PC-3 (cell line): ENCODE measurements around the gene MEIOSIN.

Experiments
- EZH2 ChIP-seq: fragments of 300-600 bp; sonication (generic); IDR thresholded peaks from one replicate; pipeline ENCODE4 v1.6.1; 2017; ENCODE audit warnings: antibody characterized with exemption, mild to moderate bottlenecking, low read length; ENCODE audit not compliant: unreplicated experiment
- TF ChIP-seq, protein P1 (sequence below): fragments of 300-600 bp; sonication (generic); conservative IDR thresholded peaks from 2 replicates; pipeline ENCODE4 v1.5.1; 2017; ENCODE audit warnings: antibody characterized with exemption, low read depth, mild to moderate bottlenecking, low read length

DNA sequence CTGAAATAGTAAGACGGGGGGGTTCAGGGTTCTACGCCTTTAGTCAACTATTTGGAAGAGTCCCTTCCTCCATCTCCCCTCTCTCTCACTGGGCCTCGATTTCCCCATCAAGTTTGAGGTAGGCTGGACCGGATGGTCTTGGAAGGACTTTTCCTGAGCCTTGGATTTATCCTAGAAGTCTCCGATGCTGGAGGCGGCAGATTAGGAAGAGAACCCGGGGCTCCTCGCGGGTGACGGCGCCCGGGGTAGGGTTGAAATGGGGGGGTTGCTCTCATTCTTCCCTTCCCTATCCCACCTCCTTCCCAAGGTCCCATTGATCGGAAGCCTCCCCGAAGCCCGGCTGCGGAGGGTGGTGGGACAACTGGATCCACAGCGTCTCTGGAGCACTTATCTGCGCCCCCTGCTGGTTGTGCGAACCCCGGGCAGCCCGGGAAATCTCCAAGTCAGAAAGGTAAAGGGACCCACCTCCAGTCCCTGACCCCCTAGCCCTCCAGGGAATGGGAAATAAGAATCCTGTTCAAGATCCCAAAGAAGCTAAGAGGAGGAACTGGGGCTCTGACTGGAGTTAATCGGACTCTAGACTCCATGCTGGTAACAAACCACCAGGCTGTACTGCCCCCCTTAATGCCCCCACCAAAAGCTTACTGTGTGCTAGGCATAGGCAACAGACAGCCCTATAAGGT is 40.0 kb upstream of the MEIOSIN start:
- no peak for TF ChIP-seq EZH2
- TF ChIP-seq, protein P1, sequence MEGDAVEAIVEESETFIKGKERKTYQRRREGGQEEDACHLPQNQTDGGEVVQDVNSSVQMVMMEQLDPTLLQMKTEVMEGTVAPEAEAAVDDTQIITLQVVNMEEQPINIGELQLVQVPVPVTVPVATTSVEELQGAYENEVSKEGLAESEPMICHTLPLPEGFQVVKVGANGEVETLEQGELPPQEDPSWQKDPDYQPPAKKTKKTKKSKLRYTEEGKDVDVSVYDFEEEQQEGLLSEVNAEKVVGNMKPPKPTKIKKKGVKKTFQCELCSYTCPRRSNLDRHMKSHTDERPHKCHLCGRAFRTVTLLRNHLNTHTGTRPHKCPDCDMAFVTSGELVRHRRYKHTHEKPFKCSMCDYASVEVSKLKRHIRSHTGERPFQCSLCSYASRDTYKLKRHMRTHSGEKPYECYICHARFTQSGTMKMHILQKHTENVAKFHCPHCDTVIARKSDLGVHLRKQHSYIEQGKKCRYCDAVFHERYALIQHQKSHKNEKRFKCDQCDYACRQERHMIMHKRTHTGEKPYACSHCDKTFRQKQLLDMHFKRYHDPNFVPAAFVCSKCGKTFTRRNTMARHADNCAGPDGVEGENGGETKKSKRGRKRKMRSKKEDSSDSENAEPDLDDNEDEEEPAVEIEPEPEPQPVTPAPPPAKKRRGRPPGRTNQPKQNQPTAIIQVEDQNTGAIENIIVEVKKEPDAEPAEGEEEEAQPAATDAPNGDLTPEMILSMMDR: peak; percentile 88
